ENCODE data around the gene VSTM1. TPM values are rescaled to one million over a fixed set of nuclear protein-coding genes. Genes with fewer than 3 reads are reported as not detected.
A peak's percentile ranks its signal among the peaks of the same experiment; 100 is the strongest.

Gene VSTM1
- total RNA-seq, 1 experiment from 2014 or later = not detected

DNA sequence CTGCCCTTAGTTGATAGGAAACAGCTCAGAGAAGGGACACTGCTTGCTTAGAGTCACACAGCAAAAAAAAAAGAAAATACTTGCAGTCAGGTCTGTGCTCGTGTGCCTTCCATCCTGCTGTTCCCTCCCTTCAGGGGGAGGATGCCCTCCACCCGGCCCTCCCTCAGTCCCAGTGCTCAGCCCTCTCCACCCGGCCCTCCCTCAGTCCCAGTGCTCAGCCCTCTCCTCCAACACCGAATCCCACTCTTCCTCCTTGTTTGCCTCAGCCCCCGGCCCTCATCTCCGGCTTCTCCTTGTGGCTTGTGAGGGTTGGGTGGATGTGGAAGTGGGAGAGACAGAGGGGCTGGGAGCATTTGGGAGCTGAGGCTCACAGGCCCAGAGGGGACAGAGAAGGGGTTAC, 46.0 kb upstream of the VSTM1 start:
- Mint-ChIP-seq H3K4me3 (no peak overlapping the region), H3K9me3 (no peaks in the 10 kb centered on the region), H3K36me3 (peaks cover 51% of the 10 kb centered on the region), H3K27ac (no peak overlapping the region), H3K27me3 (ENCODE audit: low read depth) (no peaks in the 10 kb centered on the region), H3K4me1 (peaks cover 7% of the 10 kb centered on the region)
- no peak for DNase-seq (ENCODE audit: low spot score)
- ChIA-PET POLR2A (no interaction called here), CTCF (interaction anchor here (1.7 kb wide), 1 partner anchor 80 kb away, joined by 5 read pairs; no protein-coding TSS in a partner anchor)
- no peak for TF ChIP-seq ATF1 (CRISPR knock-in tag; IDR thresholded peaks at IDR 0.05)
- no peak for ATAC-seq

DNA sequence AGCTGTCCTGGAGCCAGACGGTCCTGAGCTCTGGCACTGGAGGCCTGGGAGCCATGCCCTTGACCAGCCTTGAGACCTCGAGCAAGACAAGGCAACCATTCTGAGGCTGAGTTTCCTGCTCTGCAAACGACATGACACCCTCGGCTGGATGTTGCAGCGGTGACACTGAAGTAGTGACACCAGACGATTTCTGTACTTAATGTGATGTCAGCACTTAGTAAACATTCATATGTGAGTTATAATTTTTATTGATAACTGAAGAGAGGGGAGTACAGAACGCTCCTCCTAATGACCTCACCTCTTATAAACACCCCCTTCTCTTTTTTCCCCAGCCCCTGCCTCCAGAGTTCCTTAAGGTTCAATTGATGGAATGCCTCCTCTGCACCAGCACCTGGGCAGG, 44.8 kb upstream of the VSTM1 start:
- H3K36me3 Mint-ChIP-seq = peaks cover 54% of the 10 kb centered on the region
- CTCF ChIA-PET = no interaction called here
- DNase-seq (ENCODE audit: low spot score) (no peak), ATAC-seq (no peak)
- no peak overlapping the region for H3K4me3 Mint-ChIP-seq
- TF ChIP-seq CBFB (CRISPR knock-in tag; IDR thresholded peaks at IDR 0.05; ENCODE audit: low read depth) (no peak), JAZF1 (CRISPR knock-in tag; IDR thresholded peaks at IDR 0.05) (no peak), TCF7 (CRISPR knock-in tag; IDR thresholded peaks at IDR 0.05; ENCODE audit: low read depth) (no peak), GTF2I (CRISPR knock-in tag; conservative IDR thresholded peaks at IDR 0.05) (no peak), NR2C2 (CRISPR knock-in tag; IDR thresholded peaks at IDR 0.05) (no peak), ESRRA (CRISPR knock-in tag; IDR thresholded peaks at IDR 0.05; ENCODE audit: borderline replicate concordance) (no peak), SOX15 (CRISPR knock-in tag; IDR thresholded peaks at IDR 0.05) (no peak), ZNF232 (CRISPR knock-in tag; IDR thresholded peaks at IDR 0.05) (no peak)
- TF ChIP-seq, protein P1, sequence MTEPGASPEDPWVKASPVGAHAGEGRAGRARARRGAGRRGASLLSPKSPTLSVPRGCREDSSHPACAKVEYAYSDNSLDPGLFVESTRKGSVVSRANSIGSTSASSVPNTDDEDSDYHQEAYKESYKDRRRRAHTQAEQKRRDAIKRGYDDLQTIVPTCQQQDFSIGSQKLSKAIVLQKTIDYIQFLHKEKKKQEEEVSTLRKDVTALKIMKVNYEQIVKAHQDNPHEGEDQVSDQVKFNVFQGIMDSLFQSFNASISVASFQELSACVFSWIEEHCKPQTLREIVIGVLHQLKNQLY (CRISPR knock-in tag; IDR thresholded peaks at IDR 0.05) = no peak
- TF ChIP-seq, protein P2, sequence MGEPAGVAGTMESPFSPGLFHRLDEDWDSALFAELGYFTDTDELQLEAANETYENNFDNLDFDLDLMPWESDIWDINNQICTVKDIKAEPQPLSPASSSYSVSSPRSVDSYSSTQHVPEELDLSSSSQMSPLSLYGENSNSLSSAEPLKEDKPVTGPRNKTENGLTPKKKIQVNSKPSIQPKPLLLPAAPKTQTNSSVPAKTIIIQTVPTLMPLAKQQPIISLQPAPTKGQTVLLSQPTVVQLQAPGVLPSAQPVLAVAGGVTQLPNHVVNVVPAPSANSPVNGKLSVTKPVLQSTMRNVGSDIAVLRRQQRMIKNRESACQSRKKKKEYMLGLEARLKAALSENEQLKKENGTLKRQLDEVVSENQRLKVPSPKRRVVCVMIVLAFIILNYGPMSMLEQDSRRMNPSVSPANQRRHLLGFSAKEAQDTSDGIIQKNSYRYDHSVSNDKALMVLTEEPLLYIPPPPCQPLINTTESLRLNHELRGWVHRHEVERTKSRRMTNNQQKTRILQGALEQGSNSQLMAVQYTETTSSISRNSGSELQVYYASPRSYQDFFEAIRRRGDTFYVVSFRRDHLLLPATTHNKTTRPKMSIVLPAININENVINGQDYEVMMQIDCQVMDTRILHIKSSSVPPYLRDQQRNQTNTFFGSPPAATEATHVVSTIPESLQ (CRISPR knock-in tag; IDR thresholded peaks at IDR 0.05) = no peak
- TF ChIP-seq, protein P3, sequence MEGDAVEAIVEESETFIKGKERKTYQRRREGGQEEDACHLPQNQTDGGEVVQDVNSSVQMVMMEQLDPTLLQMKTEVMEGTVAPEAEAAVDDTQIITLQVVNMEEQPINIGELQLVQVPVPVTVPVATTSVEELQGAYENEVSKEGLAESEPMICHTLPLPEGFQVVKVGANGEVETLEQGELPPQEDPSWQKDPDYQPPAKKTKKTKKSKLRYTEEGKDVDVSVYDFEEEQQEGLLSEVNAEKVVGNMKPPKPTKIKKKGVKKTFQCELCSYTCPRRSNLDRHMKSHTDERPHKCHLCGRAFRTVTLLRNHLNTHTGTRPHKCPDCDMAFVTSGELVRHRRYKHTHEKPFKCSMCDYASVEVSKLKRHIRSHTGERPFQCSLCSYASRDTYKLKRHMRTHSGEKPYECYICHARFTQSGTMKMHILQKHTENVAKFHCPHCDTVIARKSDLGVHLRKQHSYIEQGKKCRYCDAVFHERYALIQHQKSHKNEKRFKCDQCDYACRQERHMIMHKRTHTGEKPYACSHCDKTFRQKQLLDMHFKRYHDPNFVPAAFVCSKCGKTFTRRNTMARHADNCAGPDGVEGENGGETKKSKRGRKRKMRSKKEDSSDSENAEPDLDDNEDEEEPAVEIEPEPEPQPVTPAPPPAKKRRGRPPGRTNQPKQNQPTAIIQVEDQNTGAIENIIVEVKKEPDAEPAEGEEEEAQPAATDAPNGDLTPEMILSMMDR (IDR thresholded peaks at IDR 0.05) = no peak
- TF ChIP-seq, protein P4, sequence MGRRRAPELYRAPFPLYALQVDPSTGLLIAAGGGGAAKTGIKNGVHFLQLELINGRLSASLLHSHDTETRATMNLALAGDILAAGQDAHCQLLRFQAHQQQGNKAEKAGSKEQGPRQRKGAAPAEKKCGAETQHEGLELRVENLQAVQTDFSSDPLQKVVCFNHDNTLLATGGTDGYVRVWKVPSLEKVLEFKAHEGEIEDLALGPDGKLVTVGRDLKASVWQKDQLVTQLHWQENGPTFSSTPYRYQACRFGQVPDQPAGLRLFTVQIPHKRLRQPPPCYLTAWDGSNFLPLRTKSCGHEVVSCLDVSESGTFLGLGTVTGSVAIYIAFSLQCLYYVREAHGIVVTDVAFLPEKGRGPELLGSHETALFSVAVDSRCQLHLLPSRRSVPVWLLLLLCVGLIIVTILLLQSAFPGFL (CRISPR knock-in tag; IDR thresholded peaks at IDR 0.05; ENCODE audit: borderline replicate concordance) = no peak
- TF ChIP-seq, protein P5, sequence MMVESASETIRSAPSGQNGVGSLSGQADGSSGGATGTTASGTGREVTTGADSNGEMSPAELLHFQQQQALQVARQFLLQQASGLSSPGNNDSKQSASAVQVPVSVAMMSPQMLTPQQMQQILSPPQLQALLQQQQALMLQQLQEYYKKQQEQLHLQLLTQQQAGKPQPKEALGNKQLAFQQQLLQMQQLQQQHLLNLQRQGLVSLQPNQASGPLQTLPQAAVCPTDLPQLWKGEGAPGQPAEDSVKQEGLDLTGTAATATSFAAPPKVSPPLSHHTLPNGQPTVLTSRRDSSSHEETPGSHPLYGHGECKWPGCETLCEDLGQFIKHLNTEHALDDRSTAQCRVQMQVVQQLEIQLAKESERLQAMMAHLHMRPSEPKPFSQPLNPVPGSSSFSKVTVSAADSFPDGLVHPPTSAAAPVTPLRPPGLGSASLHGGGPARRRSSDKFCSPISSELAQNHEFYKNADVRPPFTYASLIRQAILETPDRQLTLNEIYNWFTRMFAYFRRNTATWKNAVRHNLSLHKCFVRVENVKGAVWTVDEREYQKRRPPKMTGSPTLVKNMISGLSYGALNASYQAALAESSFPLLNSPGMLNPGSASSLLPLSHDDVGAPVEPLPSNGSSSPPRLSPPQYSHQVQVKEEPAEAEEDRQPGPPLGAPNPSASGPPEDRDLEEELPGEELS (CRISPR knock-in tag; IDR thresholded peaks at IDR 0.05) = no peak
- H3K9me3 Mint-ChIP-seq = no peaks in the 10 kb centered on the region
- POLR2A ChIA-PET = no interaction called here
- H3K27ac Mint-ChIP-seq = no peak overlapping the region
- H3K27me3 Mint-ChIP-seq (ENCODE audit: low read depth) = no peaks in the 10 kb centered on the region
- no peaks in the 10 kb centered on the region for H3K4me1 Mint-ChIP-seq

DNA sequence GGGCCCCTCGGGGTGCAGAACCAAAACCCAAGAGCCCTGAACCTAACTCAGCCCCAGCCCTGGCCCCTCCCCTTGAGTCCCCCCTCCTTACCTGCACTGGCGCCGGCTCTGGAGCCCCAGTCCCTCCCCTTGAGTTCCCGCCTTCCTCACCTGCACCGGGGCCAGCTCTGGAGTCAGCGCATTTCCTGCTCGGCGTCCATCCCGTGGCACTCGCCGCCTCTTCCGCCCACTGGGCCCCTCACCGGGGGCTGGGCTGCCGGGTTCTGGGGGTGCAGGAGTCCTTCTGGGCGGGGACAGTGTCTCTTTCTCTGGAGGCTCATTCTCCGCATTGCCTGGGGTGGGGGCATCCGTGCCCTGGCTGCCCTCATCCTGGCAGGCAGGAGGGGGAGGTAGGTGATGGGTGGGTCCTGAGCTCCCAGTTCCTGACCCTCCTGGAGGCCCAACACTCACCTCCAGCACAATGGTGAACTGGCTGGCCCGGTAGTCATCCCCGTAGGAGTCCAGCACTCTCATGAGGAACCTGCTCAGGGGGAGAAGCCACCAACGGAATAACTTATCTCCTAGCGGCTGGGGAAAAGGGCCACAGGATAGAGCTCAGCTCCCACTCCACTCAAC, 44.3 kb upstream of the VSTM1 start:
- Mint-ChIP-seq H3K9me3 (no peaks in the 10 kb centered on the region), H3K4me3 (no peak overlapping the region), H3K27me3 (ENCODE audit: low read depth) (no peaks in the 10 kb centered on the region), H3K4me1 (no peaks in the 10 kb centered on the region), H3K27ac (0 out of 2 replicates have a peak overlapping the region, but pooled peaks have one; percentile 39), H3K36me3 (peaks cover 54% of the 10 kb centered on the region)
- DNase-seq (ENCODE audit: low spot score) (no peak), ATAC-seq (peak; percentile 36)
- ChIA-PET CTCF (no interaction called here), POLR2A (no interaction called here)
- no peak for TF ChIP-seq CREB1 (CRISPR knock-in tag; IDR thresholded peaks at IDR 0.05)
- TF ChIP-seq, protein P5 (CRISPR knock-in tag; IDR thresholded peaks at IDR 0.05) = no peak
- TF ChIP-seq JUN (CRISPR knock-in tag; IDR thresholded peaks at IDR 0.05) = no peak
- no peak for TF ChIP-seq ZNF219 (CRISPR knock-in tag; IDR thresholded peaks at IDR 0.05; ENCODE audit: borderline replicate concordance)
- no peak for TF ChIP-seq CREM (CRISPR knock-in tag; IDR thresholded peaks at IDR 0.05)
- TF ChIP-seq KAT7 (CRISPR knock-in tag; IDR thresholded peaks at IDR 0.05; ENCODE audit: borderline replicate concordance) = no peak
- no peak for TF ChIP-seq MXD4 (CRISPR knock-in tag; IDR thresholded peaks at IDR 0.05; ENCODE audit: borderline replicate concordance)
- no peak for TF ChIP-seq ELF4 (CRISPR knock-in tag; IDR thresholded peaks at IDR 0.05; ENCODE audit: low read depth)
- TF ChIP-seq ESRRA (CRISPR knock-in tag; IDR thresholded peaks at IDR 0.05; ENCODE audit: borderline replicate concordance) = no peak
- TF ChIP-seq, protein P4 (CRISPR knock-in tag; IDR thresholded peaks at IDR 0.05; ENCODE audit: borderline replicate concordance) = no peak
